ENCODE measurements around the gene TP53I13.

Gene TP53I13

GRCh38 chr17:29567554-29568330 lies 759 bp upstream of the TP53I13 start:
- peak; percentile 57 for DNase-seq (ENCODE audit: low read depth)

- no peak for DNase-seq (ENCODE audit: low read depth)
Observed at GRCh38 chr17:29569245-29569950, 897 bp downstream of the TP53I13 start.

GRCh38 chr17:29570521-29570920 lies 2.0 kb downstream of the TP53I13 start:
- DNase-seq (ENCODE audit: low read depth), result no peak

GRCh38 chr17:29571486-29571882 lies 3.0 kb downstream of the TP53I13 start:
- no peak for DNase-seq (ENCODE audit: low read depth)

- no peak for DNase-seq (ENCODE audit: low read depth)
Observed at GRCh38 chr17:29571883-29572681, 3.6 kb downstream of the TP53I13 start.

GRCh38 chr17:29572691-29573557 lies 4.4 kb downstream of the TP53I13 start:
- peak; percentile 57 for DNase-seq (ENCODE audit: low read depth)

GRCh38 chr17:29573558-29573869 lies 5.0 kb downstream of the TP53I13 start:
- DNase-seq (ENCODE audit: low read depth), result no peak

GRCh38 chr17:29573871-29574731 lies 5.6 kb downstream of the TP53I13 start:
- DNase-seq (ENCODE audit: low read depth), result no peak

- no peak for DNase-seq (ENCODE audit: low read depth)
Observed at GRCh38 chr17:29574732-29575510, 6.4 kb downstream of the TP53I13 start.

- DNase-seq (ENCODE audit: low read depth), result no peak
Observed at GRCh38 chr17:29575511-29576213, 7.2 kb downstream of the TP53I13 start.

GRCh38 chr17:29576214-29577000 lies 7.9 kb downstream of the TP53I13 start:
- DNase-seq (ENCODE audit: low read depth), result no peak

GRCh38 chr17:29577001-29577370 lies 8.5 kb downstream of the TP53I13 start:
- no peak for DNase-seq (ENCODE audit: low read depth)

GRCh38 chr17:29577385-29578211 lies 9.1 kb downstream of the TP53I13 start:
- no peak for DNase-seq (ENCODE audit: low read depth)

- DNase-seq (ENCODE audit: low read depth), result no peak
Observed at GRCh38 chr17:29578626-29579485, 10.4 kb downstream of the TP53I13 start.

GRCh38 chr17:29579866-29580771 lies 11.6 kb downstream of the TP53I13 start:
- DNase-seq (ENCODE audit: low read depth), result peak; percentile 79
